HG03565 (cell line): Measurements from ENCODE around the gene CHP2.

Experiments
- ATAC-seq: cut with Tn5 transposase; IDR thresholded peaks from one replicate; pipeline ENCODE4 v1.9.1; 2021; ENCODE audit warnings: mild to moderate bottlenecking, moderate library complexity; ENCODE audit not compliant: unreplicated experiment

CHP2 gene

DNA sequence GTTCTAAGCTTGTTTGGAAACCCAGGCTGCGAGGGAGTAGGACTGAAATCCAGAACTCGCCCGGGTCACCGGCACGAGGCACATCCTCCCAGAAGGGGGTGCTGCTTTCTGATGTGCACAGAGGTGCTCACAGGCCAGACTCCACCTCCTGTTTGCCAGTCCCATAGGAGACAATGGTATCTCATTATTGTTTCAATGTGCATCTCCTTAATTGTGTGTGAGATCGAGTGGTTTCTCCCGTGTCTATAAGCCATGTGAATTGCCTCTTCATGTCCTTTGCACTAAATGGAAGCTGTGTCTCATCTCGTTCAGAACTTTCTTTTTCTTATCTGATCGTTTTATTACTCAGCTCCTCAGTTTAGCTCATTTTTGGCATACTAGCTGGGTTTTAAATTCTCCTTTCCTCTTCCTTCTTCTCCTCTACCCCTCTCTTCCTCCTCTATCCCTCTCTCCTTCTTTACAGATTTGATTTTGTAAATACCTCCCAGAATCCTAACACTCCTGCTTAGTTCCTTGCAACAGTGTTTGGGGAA, 48.8 kb downstream of the CHP2 start:
- ATAC-seq: peak; percentile 49

- ATAC-seq: no peak
Observed at GRCh38 chr16:23807028-23807427, 52.2 kb downstream of the CHP2 start.
